ENCODE results near the gene GABRE.

- no peak for TF ChIP-seq POLR2AphosphoS5 (IDR thresholded peaks at IDR 0.05)
- TF ChIP-seq CTCF (IDR thresholded peaks at IDR 0.05): no peak
- no peak for TF ChIP-seq POLR2A (IDR thresholded peaks at IDR 0.05)
Measured at GRCh38 chrX:151923648-151924047, 50.8 kb downstream of the GABRE start.

Measured in transverse colon (tissue), 4 donors.